ENCODE results near the gene CERT1. TPM values are rescaled to one million over a fixed set of nuclear protein-coding genes. Genes with fewer than 3 reads are reported as not detected.

CERT1 gene
- total and polyA plus RNA-seq, 7 donors = 14.1 to 40.2 (median 20.3) TPM

Small RNAs within 50 kb of the gene (small RNA-seq; reads per million reads assigned to genes)
- gene RNU7-175P = 0 reads per million in 3 donors

Other genes starting within 250 kb of the CERT1 start
- gene HMGCR, start 174.4 kb downstream of the CERT1 start, total RNA-seq = 10 to 100 TPM in 3 of 4 donors, 1 to 10 TPM in 1; 9.7 to 16.1 (median 12.2) TPM
- gene HMGCR, start 174.4 kb downstream of the CERT1 start, polyA plus RNA-seq = 10 to 100 TPM; 10.6 to 61.9 (median 10.8) TPM
- gene POLK, start 262 bp upstream of the CERT1 start, total RNA-seq = 10 to 100 TPM; 35.2 to 48.5 (median 40.5) TPM
- gene POLK, start 262 bp upstream of the CERT1 start, polyA plus RNA-seq = 1 to 10 TPM; 3.9 to 5.4 (median 4.2) TPM
- under 1 TPM in 2 of 4 donors, not detected in 2; 0.36 to 0.66 TPM for gene ANKDD1B, start 99.8 kb upstream of the CERT1 start, total RNA-seq
- 1 to 10 TPM; 1.8 to 3.0 (median 3.0) TPM for gene ANKDD1B, start 99.8 kb upstream of the CERT1 start, polyA plus RNA-seq
- gene POC5, start 205.8 kb upstream of the CERT1 start, total RNA-seq = 10 to 100 TPM in 2 of 4 donors, 1 to 10 TPM in 2; 7.1 to 16.6 (median 9.7) TPM
- gene POC5, start 205.8 kb upstream of the CERT1 start, polyA plus RNA-seq = 1 to 10 TPM; 4.4 to 8.2 (median 7.2) TPM